ENCODE results near the gene SIX4. TPM values are rescaled to one million over a fixed set of nuclear protein-coding genes. Genes with fewer than 3 reads are reported as not detected.

SIX4 gene
- total RNA-seq, 4 donors from 2014 or later: 0.95 to 13.4 (median 3.0) TPM

DNA sequence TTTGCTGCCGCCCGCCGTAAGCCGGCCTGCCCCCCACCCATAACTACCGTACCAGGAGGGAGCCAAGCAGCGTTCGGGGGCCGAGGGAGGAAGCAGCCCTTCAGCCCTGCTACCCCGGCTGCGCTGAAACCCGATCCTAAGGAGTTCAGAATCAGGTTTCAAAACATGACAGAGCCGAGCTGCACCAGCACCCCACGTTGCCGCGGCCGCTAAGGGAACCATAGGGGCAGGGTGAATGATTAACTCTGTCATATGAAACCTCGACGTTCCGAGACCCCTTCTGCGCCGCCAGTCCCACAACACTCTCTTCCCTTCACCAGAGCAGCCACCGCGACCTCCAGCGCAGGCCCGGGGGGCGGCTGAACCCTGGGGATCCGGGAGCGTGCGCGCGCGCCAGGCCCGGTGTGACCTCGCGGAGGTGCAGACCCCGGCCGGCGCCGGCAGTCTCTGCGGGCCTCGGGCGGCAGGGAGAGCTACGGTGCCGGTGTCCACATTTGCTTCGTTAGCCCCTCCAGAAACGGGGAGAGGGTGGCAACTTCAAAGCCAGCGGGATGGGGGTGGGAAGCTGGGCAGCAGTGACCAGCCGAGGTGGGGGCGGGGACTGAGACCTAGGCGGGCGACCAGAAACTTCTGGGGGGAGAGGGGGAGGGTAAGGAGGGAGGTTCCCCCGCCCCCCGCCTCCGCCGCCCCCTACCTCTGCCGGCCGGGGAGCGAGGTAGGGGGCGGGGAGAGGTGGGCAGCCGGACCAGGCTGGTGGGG, 1.6 kb downstream of the SIX4 start:
- DNase-seq (ENCODE audit: low spot score): no peak
- TF ChIP-seq, protein P1, sequence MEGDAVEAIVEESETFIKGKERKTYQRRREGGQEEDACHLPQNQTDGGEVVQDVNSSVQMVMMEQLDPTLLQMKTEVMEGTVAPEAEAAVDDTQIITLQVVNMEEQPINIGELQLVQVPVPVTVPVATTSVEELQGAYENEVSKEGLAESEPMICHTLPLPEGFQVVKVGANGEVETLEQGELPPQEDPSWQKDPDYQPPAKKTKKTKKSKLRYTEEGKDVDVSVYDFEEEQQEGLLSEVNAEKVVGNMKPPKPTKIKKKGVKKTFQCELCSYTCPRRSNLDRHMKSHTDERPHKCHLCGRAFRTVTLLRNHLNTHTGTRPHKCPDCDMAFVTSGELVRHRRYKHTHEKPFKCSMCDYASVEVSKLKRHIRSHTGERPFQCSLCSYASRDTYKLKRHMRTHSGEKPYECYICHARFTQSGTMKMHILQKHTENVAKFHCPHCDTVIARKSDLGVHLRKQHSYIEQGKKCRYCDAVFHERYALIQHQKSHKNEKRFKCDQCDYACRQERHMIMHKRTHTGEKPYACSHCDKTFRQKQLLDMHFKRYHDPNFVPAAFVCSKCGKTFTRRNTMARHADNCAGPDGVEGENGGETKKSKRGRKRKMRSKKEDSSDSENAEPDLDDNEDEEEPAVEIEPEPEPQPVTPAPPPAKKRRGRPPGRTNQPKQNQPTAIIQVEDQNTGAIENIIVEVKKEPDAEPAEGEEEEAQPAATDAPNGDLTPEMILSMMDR (IDR thresholded peaks at IDR 0.05): no peak
- no peak for ATAC-seq (ENCODE audit: low FRiP score)

GRCh38 chr14:60722107-60722356, 2.1 kb downstream of the SIX4 start:
- TF ChIP-seq, protein P1 (IDR thresholded peaks at IDR 0.05): no peak
- DNase-seq (ENCODE audit: low spot score) (no peak), ATAC-seq (ENCODE audit: low FRiP score) (no peak)

DNA sequence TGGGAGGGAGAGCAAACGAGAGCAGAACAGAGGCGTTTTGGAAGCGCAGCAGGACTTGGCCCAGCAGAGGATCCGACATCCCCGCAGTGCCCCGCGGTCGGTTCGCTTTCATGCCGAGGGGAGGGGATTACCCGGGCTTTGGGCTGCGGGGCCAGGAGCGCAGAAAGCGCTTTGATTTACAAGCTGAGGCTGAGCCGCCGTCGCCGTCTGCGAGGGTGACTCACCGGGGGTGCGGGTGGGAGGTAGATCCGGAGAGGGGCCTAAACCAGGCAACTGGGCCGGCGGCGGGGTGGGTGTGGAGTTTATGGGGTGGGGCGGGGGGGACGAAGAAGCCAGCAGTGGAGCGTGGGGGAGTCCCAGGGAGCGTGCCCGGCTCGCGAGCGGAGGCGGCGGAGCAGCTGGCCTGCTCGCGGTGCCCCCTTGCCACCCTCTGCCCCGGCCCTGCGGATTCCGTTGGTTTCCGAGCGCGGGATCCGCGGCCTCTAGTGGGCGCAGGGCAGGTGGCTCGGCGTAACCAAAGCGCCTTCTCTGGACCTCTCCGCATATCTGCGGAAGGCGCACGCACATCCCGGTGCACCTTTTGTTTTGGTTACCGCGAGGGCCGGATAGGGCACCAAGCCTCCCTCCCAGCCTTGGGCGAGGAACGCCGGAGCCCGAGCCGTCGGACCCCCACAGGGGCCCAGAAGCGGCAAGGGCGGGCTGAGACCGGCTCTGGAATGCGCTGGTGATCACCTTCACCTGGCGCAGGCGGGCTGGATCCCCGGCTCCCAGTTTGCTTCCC, 2.6 kb downstream of the SIX4 start:
- TF ChIP-seq, protein P1 (IDR thresholded peaks at IDR 0.05): no peak
- DNase-seq (ENCODE audit: low spot score) (peak; percentile 42), ATAC-seq (ENCODE audit: low FRiP score) (peak; percentile 65)

DNA sequence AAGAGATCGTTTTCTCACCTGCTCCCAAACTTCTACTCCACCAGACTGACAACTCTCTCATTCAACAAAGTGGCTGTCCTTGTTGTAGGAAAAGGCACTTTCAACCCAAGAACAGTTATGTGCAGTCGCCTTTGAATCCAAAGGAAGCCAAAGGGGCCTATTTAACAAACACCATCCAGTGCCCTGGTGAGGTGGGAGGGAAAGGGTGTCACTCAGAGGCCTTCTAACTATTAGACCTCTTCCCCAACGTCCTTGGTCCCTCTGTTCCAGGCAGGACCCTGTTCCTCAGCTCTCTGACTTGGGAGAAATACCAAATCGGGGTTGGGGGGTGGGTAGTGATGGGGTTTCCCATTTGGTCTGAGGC, 3.2 kb downstream of the SIX4 start:
- no peak for ATAC-seq (ENCODE audit: low FRiP score)
- TF ChIP-seq, protein P1 (IDR thresholded peaks at IDR 0.05): no peak
- no peak for DNase-seq (ENCODE audit: low spot score)

DNA sequence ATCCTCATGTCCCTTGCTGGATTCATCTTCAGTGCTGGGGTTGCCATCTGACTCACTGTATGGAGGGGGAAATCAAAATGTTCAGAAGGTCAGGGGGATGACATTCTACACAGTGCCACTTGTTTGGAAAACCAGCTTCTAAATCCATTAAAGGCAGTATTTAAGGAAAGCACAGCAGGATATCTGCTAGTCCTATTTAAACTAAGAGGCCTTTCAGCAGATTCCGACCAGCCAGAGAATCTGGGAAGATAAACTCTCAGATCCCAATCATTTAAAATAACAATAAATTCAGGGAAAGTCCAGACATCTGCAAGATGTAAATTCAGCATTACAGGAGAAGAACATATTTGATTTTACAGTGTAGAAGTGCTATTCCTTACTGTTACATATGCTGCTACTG, 3.8 kb downstream of the SIX4 start:
- ATAC-seq (ENCODE audit: low FRiP score) (no peak), DNase-seq (ENCODE audit: low spot score) (no peak)
- TF ChIP-seq, protein P1 (IDR thresholded peaks at IDR 0.05): no peak

- TF ChIP-seq, protein P1 (IDR thresholded peaks at IDR 0.05): no peak
- ATAC-seq (ENCODE audit: low FRiP score): no peak
Observed at GRCh38 chr14:60713513-60713912, 10.6 kb downstream of the SIX4 start.

DNA sequence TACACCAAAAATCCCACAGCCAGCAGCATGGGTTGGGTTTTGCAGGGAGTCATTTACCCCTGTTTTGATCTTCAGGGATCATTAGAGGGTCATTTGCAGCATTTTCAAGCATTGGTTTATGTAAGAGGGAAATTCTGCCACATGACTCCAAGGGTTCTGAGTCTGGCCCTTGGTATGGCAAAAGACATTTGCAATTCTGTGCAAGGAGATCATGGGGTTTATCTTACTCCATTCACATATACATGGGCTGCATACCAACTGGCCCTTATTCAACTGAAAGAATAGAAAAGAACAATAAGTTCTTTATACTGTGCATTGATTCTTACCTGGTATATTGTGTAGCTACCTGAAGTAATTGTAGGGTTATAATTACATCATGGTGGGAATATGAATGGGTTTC, 13.7 kb downstream of the SIX4 start:
- ATAC-seq (ENCODE audit: low FRiP score) (no peak), DNase-seq (ENCODE audit: low spot score) (no peak)
- TF ChIP-seq, protein P1 (IDR thresholded peaks at IDR 0.05): no peak

More at GRCh38 chr14:60713513-60713912, 10.6 kb downstream of the SIX4 start:
- DNase-seq (ENCODE audit: low spot score): no peak

Data from omental fat pad (tissue), 4 donors.